ENCODE results near the gene MLLT1.

DNA sequence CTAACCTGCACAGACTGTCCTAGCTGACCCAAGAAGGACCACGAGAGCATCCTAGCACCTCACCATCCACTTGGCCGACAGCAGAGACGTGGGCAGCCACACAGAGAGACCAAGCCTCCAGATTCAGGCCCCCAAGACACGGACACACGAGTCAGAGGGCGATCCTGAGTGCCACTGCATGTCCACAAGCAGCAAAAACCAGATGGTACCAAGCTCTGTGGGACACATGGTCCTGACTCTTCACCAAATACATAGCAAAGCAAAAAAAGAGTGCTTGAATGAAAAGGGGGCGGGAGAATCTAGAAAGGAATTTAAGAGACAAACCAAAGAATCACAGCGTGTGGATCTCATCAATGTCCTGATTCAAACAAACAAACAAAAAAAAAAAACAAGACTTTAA is 45.2 kb downstream of the MLLT1 start:
- TF ChIP-seq EZH2 (IDR thresholded peaks at IDR 0.05; ENCODE audit: insufficient read depth, poor library complexity, severe bottlenecking) (no peak), EZH2phosphoT487 (IDR thresholded peaks at IDR 0.05; ENCODE audit: insufficient read depth, low read depth) (no peak)

Data from GM23248 (cell line).